Middle frontal gyrus (tissue), 1 donor: ENCODE results near the gene EXD3.

Source experiments
- DNase-seq: peaks from one replicate; pipeline ENCODE4 v3.0.0-alpha.2; 2015; ENCODE audit warnings: low spot score; ENCODE audit errors: extremely low spot score

Gene EXD3

GRCh38 chr9:137448602-137448962 is 25.6 kb upstream of the EXD3 start:
- DNase-seq: no peak

GRCh38 chr9:137447722-137448601 is 25.0 kb upstream of the EXD3 start:
- no peak for DNase-seq

- no peak for DNase-seq
These were observed 24.0 kb upstream of the EXD3 start for GRCh38 chr9:137446851-137447471.

GRCh38 chr9:137445930-137446431 is 23.0 kb upstream of the EXD3 start:
- DNase-seq: no peak

- DNase-seq: peak; percentile 60
These were observed 22.4 kb upstream of the EXD3 start for GRCh38 chr9:137445275-137445807.

GRCh38 chr9:137444106-137444790 is 21.3 kb upstream of the EXD3 start:
- DNase-seq: no peak

- DNase-seq: no peak
These were observed 19.0 kb upstream of the EXD3 start for GRCh38 chr9:137441935-137442321.

GRCh38 chr9:137441289-137441934 is 18.4 kb upstream of the EXD3 start, which contains the start of gene ENTPD8:
ENTPD8 (minus strand) TSS chr9:137441357; CDS start chr9:137438285, 3,072 bp downstream.
- no peak for DNase-seq

- DNase-seq: no peak
These were observed 16.3 kb upstream of the EXD3 start for GRCh38 chr9:137439158-137439714.

- DNase-seq: no peak
These were observed 15.7 kb upstream of the EXD3 start for GRCh38 chr9:137438591-137439157.

- no peak for DNase-seq
These were observed 15.0 kb upstream of the EXD3 start for GRCh38 chr9:137437691-137438590.

GRCh38 chr9:137436761-137437600 is 14.0 kb upstream of the EXD3 start:
- DNase-seq: no peak

GRCh38 chr9:137435980-137436760 is 13.2 kb upstream of the EXD3 start:
- no peak for DNase-seq

GRCh38 chr9:137435381-137435891 is 12.5 kb upstream of the EXD3 start:
- DNase-seq: no peak

GRCh38 chr9:137434498-137435380 is 11.8 kb upstream of the EXD3 start:
- DNase-seq: no peak

GRCh38 chr9:137433916-137434431 is 11.0 kb upstream of the EXD3 start:
- no peak for DNase-seq
